T-helper 2 cell treated with Interferon-gamma antibody and Interleukin-4, amounts not matched to agents 100 ng/mL and 5 ng/mL, for 36 hours (primary cell): ENCODE data around the gene CPXM1. TPM values are rescaled to one million over a fixed set of nuclear protein-coding genes. Genes with fewer than 3 reads are reported as not detected.
"Not testable (repeated sequence)": the region's sequence is repeated elsewhere in the genome, so short reads cannot be mapped to it uniquely, and the experiment has no call there.

Source experiments
- intact Hi-C: fragments of 100-400 bp; cut with micrococcal nuclease; formaldehyde crosslinking; loops from one replicate; pipeline ENCODE4 v1.15.1; 2023
- total RNA-seq: library from RNA; stranded (reverse); gene quantifications from 2 replicates; pipeline ENCODE4 v1.2.3, GENCODE V29; 2022

The CPXM1 gene
- total RNA-seq, 1 donor from 2014 or later = 0.45 TPM

GRCh38 chr20:2801286-2801728 is 880 bp upstream of the CPXM1 start:
- intact Hi-C loops = no loop called here

- intact Hi-C loops = no loop called here
These were observed 523 bp downstream of the CPXM1 start for GRCh38 chr20:2799688-2800520.

- intact Hi-C loops = no loop called here
These were observed 1.2 kb downstream of the CPXM1 start for GRCh38 chr20:2799271-2799670.

GRCh38 chr20:2798814-2799213 is 1.6 kb downstream of the CPXM1 start:
- intact Hi-C loops = no loop called here

GRCh38 chr20:2798095-2798805 is 2.2 kb downstream of the CPXM1 start:
- intact Hi-C loops = no loop called here

GRCh38 chr20:2797136-2797983 is 3.1 kb downstream of the CPXM1 start:
- intact Hi-C loops = no loop called here

- intact Hi-C loops = no loop called here
These were observed 4.3 kb downstream of the CPXM1 start for GRCh38 chr20:2796011-2796660.

- intact Hi-C loops = no loop called here
These were observed 5.0 kb downstream of the CPXM1 start for GRCh38 chr20:2795451-2795850.

GRCh38 chr20:2794866-2795447 is 5.5 kb downstream of the CPXM1 start:
- intact Hi-C loops = no loop called here

GRCh38 chr20:2794202-2794748 is 6.2 kb downstream of the CPXM1 start:
- intact Hi-C loops = no loop called here

- intact Hi-C loops = no loop called here
These were observed 7.0 kb downstream of the CPXM1 start for GRCh38 chr20:2793471-2793870.

GRCh38 chr20:2783908-2784566 is 16.4 kb downstream of the CPXM1 start:
- intact Hi-C loops = no loop called here

GRCh38 chr20:2780948-2781347 is 19.5 kb downstream of the CPXM1 start:
- intact Hi-C loops = no loop called here

- intact Hi-C loops = no loop called here
These were observed 21.7 kb downstream of the CPXM1 start for GRCh38 chr20:2778602-2779321.

GRCh38 chr20:2775139-2775538 is 25.3 kb downstream of the CPXM1 start:
- intact Hi-C loops = no loop called here

- intact Hi-C loops = no loop called here
These were observed 26.6 kb downstream of the CPXM1 start for GRCh38 chr20:2773812-2774211.

GRCh38 chr20:2771631-2772080 is 28.8 kb downstream of the CPXM1 start:
- intact Hi-C loops = no loop called here

GRCh38 chr20:2770091-2770490 is 30.3 kb downstream of the CPXM1 start:
- intact Hi-C loops = not testable (repeated sequence)

GRCh38 chr20:2768632-2769015 is 31.8 kb downstream of the CPXM1 start:
- intact Hi-C loops = no loop called here
